ENCODE data around the gene MYH13. TPM values are rescaled to one million over a fixed set of nuclear protein-coding genes. Genes with fewer than 3 reads are reported as not detected.

The MYH13 gene
- not detected in 2 replicates for polyA plus RNA-seq (2012; rRNA removed)
- polyA plus RNA-seq (2012; cell fraction: cytosol; rRNA removed): not detected in 2 replicates
- polyA plus RNA-seq (2012; cell fraction: nucleus; rRNA removed): not detected in 2 replicates

DNA sequence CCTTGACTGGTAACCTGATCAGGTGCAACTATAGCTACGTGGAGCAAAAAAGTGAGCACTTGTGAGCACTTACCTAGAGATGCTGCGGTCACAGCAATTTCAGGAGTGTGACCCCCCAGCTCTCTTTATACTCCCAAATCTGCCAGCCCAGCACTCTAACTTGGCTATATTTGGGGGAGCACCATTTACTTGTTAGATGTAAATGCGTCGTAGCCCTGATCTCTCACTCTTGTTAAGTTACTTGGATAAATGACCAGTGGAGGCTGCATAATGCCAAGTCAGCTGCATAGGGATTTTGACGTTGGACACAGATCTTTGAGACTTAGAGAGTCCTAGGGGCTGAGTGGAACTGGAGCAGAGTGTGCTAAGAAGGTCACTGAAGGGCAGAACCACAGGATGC is at the start of gene MYH13:
Gene MYH13 (minus strand): TSS at position 101 of the 400 bp plus-strand sequence. CDS start 8,476 bp downstream, outside the sequence.
- H3K4me2 ChIP-seq: no peak within 1 kb of the TSS
- no peak within 1 kb of the TSS for H3K9ac ChIP-seq
- H3K9me3 ChIP-seq: no peaks in the 10 kb centered on the region
- H3K79me2 ChIP-seq (ENCODE audit: insufficient read depth): no peaks in the 10 kb centered on the region
- no peak within 1 kb of the TSS for H2AFZ ChIP-seq (ENCODE audit: low read depth)
- POLR2A ChIA-PET: no interaction called here
- no peak within 1 kb of the TSS for H3K4me3 ChIP-seq (ENCODE audit: low read depth in 2 of 2, low read length in 1 of 2)
- no peaks in the 10 kb centered on the region for H4K20me1 ChIP-seq (ENCODE audit: insufficient read depth)
- no peak for TF ChIP-seq RFX5 (IDR thresholded peaks at IDR 0.05; ENCODE audit: low read length)
- TF ChIP-seq ELF1 (IDR thresholded peaks at IDR 0.05): no peak
- TF ChIP-seq, protein P1, sequence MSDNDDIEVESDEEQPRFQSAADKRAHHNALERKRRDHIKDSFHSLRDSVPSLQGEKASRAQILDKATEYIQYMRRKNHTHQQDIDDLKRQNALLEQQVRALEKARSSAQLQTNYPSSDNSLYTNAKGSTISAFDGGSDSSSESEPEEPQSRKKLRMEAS (IDR thresholded peaks at IDR 0.05; ENCODE audit: low read depth): no peak
- TF ChIP-seq TAF1 (IDR thresholded peaks at IDR 0.05; ENCODE audit: borderline replicate concordance, low read depth, low read length): no peak
- CTCF ChIA-PET: no interaction called here
- DNase-seq: no peak
- H3K36me3 ChIP-seq (replicated peaks in 1 of 2; ENCODE audit: control insufficient read depth in 1 of 2, insufficient read depth in 2 of 2, low read length in 1 of 2): no peaks in the 10 kb centered on the region
- no peaks in the 10 kb centered on the region for H3K4me1 ChIP-seq (ENCODE audit: control insufficient read depth in 1 of 2, insufficient read depth in 2 of 2, low read depth in 1 of 2, low read length in 1 of 2)
- no peaks in the 10 kb centered on the region for H3K9me2 ChIP-seq
- H3F3A ChIP-seq (replicated peaks; ENCODE audit: insufficient read depth): no peaks in the 10 kb centered on the region
- no peaks in the 10 kb centered on the region for H3K27me3 ChIP-seq (ENCODE audit: insufficient read depth)
- H3K27ac ChIP-seq (ENCODE audit: low read depth in 2 of 2, low read length in 1 of 2): no peak within 1 kb of the TSS
- WGBS (ENCODE audit: low lambda C conversion rate): 8% methylated on average over 5 of the region's 5 CpGs

DNA sequence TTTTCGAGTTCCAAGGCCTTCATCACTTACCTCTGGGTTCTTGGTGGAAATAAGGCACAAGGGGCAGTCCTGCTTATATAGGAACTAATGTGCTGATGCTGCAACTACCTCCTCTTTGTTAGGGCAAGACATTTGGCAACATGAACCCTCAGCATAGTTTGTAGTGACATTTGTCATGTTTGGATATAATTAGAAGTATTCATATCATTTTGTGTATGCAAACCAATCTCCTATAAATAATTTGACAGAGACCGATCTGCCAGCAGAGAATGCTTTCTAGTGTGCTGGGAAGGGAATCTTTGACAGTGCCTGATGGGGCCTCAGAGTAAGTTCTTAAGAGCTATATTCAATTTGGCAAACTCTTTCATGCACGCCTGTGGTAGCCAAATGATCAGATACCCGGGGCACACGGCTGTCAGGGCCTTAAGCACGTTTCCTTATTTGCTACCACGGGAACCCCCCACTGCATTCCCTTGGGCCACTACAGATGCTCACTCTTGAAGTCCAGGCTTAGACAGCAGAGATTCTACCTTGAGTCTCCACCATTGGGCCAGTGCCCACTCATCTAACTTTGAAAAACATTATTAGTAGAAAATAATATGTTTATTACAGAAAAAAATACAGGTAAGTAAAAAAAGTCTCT is 49.2 kb upstream of the MYH13 start, which contains the start of gene MYH8:
Gene MYH8 (minus strand): TSS at position 51 of the 643 bp plus-strand sequence. CDS start 1,723 bp downstream, outside the sequence.
- no peak within 1 kb of the TSS for H3K9ac ChIP-seq
- no peak within 1 kb of the TSS for H3K27ac ChIP-seq (ENCODE audit: low read depth in 2 of 2, low read length in 1 of 2)
- no peaks in the 10 kb centered on the region for H3K79me2 ChIP-seq (ENCODE audit: insufficient read depth)
- H3K27me3 ChIP-seq (ENCODE audit: insufficient read depth): no peaks in the 10 kb centered on the region
- DNase-seq: no peak
- no peaks in the 10 kb centered on the region for H3K4me1 ChIP-seq (ENCODE audit: control insufficient read depth in 1 of 2, insufficient read depth in 2 of 2, low read depth in 1 of 2, low read length in 1 of 2)
- 10% methylated on average over 7 of the region's 7 CpGs for WGBS (ENCODE audit: low lambda C conversion rate)
- no peaks in the 10 kb centered on the region for H3F3A ChIP-seq (replicated peaks; ENCODE audit: insufficient read depth)
- ChIA-PET CTCF (no interaction called here), POLR2A (no interaction called here)
- TF ChIP-seq CTCF (IDR thresholded peaks at IDR 0.05) (no peak), POLR2AphosphoS5 (IDR thresholded peaks at IDR 0.05; ENCODE audit: low read depth, low read length) (no peak), FOSL2 (IDR thresholded peaks at IDR 0.05; ENCODE audit: borderline replicate concordance, low read depth) (no peak)
- TF ChIP-seq, protein P2, sequence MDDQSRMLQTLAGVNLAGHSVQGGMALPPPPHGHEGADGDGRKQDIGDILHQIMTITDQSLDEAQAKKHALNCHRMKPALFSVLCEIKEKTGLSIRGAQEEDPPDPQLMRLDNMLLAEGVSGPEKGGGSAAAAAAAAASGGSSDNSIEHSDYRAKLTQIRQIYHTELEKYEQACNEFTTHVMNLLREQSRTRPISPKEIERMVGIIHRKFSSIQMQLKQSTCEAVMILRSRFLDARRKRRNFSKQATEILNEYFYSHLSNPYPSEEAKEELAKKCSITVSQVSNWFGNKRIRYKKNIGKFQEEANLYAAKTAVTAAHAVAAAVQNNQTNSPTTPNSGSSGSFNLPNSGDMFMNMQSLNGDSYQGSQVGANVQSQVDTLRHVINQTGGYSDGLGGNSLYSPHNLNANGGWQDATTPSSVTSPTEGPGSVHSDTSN (IDR thresholded peaks at IDR 0.05): no peak
- TF ChIP-seq, protein P3, sequence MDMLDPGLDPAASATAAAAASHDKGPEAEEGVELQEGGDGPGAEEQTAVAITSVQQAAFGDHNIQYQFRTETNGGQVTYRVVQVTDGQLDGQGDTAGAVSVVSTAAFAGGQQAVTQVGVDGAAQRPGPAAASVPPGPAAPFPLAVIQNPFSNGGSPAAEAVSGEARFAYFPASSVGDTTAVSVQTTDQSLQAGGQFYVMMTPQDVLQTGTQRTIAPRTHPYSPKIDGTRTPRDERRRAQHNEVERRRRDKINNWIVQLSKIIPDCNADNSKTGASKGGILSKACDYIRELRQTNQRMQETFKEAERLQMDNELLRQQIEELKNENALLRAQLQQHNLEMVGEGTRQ (IDR thresholded peaks at IDR 0.05; ENCODE audit: borderline replicate concordance, low read depth, low read length): no peak
- H3K9me2 ChIP-seq: no peaks in the 10 kb centered on the region
- no peaks in the 10 kb centered on the region for H3K36me3 ChIP-seq (replicated peaks in 1 of 2; ENCODE audit: control insufficient read depth in 1 of 2, insufficient read depth in 2 of 2, low read length in 1 of 2)
- no peak within 1 kb of the TSS for H3K4me3 ChIP-seq (ENCODE audit: low read depth in 2 of 2, low read length in 1 of 2)
- no peaks in the 10 kb centered on the region for H4K20me1 ChIP-seq (ENCODE audit: insufficient read depth)
- no peak within 1 kb of the TSS for H2AFZ ChIP-seq (ENCODE audit: low read depth)
- H3K4me2 ChIP-seq: no peak within 1 kb of the TSS
- H3K9me3 ChIP-seq: no peaks in the 10 kb centered on the region

All from SK-N-SH (cell line).